ENCODE measurements around the gene SLC16A4.

SLC16A4 gene

DNA sequence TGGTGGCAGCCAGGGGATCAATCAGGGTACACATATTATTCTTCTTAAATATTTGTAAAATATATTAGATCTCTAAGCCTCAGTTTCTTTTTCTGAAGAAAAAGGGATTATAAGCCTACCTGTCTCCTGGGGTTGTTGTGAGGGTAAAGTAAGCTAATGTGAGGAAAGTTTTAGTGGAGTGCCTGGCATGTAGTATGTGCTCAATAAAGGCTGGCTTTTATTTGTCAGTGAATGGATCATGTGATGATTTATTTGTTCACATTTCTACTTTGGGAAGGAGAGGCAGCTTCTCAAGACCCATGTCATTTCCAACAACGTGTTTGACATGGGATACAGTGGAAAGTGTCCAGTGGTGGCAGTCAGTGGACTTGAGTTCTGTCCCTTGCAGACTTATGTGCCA, 64.0 kb downstream of the SLC16A4 start:
- H3K36me3 ChIP-seq (ENCODE audit: control insufficient read depth in 2 of 2, insufficient read depth in 2 of 2, low read length in 2 of 2), result no peaks in the 10 kb centered on the region
- no peak overlapping the region for H3K27ac ChIP-seq (ENCODE audit: low read length)
- H3K9ac ChIP-seq (ENCODE audit: low read length in 2 of 2), result no peak overlapping the region
- no peak overlapping the region for H3K4me3 ChIP-seq (ENCODE audit: low read length in 2 of 2)
- H3K9me3 ChIP-seq (ENCODE audit: control insufficient read depth in 2 of 2, low read length in 2 of 2), result no peaks in the 10 kb centered on the region
- H3K27me3 ChIP-seq (ENCODE audit: control insufficient read depth in 1 of 2, insufficient read depth in 2 of 2, low read length in 2 of 2), result no peaks in the 10 kb centered on the region
- no peaks in the 10 kb centered on the region for H3K4me1 ChIP-seq (ENCODE audit: control insufficient read depth, insufficient read depth, low read length)

DNA sequence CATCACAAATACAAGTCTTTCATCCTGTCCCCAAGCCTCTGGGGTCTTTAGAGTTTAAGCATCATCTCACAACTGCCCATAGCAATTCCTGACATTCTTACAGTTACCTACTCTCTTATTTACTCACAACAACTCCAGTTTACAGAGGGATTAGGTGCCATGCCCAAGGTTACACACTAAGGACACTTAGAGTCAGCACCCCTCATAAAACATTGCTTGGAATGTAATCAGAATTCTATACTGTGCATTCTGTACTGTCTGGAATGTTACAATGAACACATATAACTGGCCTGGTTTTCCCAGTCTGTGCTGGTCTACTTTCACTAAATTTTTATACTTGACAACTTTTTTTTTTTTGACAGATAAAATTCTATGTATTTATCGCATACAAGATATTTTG, 66.2 kb downstream of the SLC16A4 start:
- no peaks in the 10 kb centered on the region for H3K9me3 ChIP-seq (ENCODE audit: control insufficient read depth in 2 of 2, low read length in 2 of 2)
- no peak overlapping the region for H3K27ac ChIP-seq (ENCODE audit: low read length)
- no peak overlapping the region for H3K9ac ChIP-seq (ENCODE audit: low read length in 2 of 2)
- H3K27me3 ChIP-seq (ENCODE audit: control insufficient read depth in 1 of 2, insufficient read depth in 2 of 2, low read length in 2 of 2), result no peaks in the 10 kb centered on the region
- no peaks in the 10 kb centered on the region for H3K4me1 ChIP-seq (ENCODE audit: control insufficient read depth, insufficient read depth, low read length)
- no peaks in the 10 kb centered on the region for H3K36me3 ChIP-seq (ENCODE audit: control insufficient read depth in 2 of 2, insufficient read depth in 2 of 2, low read length in 2 of 2)
- H3K4me3 ChIP-seq (ENCODE audit: low read length in 2 of 2), result no peak overlapping the region

DNA sequence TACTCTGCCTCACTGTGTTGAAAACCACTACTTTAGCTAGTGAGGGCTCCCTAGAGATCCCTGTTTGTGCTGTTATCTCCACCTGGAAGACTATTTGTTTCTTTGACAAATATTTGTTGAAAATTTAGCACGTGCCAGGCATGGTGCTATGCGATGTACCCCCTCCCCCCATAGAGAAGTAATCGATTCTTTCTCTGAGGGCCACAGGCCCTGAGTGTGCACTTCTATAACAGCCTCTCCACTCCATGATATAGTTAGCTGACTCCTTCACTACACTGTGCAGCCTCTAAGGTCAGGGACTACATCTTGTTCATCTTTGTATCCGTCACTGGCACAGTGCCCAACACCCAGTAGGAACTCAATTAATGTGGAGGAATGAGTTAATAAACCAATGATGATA, 69.0 kb downstream of the SLC16A4 start:
- no peaks in the 10 kb centered on the region for H3K4me1 ChIP-seq (ENCODE audit: control insufficient read depth, insufficient read depth, low read length)
- no peaks in the 10 kb centered on the region for H3K36me3 ChIP-seq (ENCODE audit: control insufficient read depth in 2 of 2, insufficient read depth in 2 of 2, low read length in 2 of 2)
- no peak overlapping the region for H3K9ac ChIP-seq (ENCODE audit: low read length in 2 of 2)
- no peak overlapping the region for H3K27ac ChIP-seq (ENCODE audit: low read length)
- H3K27me3 ChIP-seq (ENCODE audit: control insufficient read depth in 1 of 2, insufficient read depth in 2 of 2, low read length in 2 of 2), result no peaks in the 10 kb centered on the region
- H3K4me3 ChIP-seq (ENCODE audit: low read length in 2 of 2), result no peak overlapping the region
- H3K9me3 ChIP-seq (ENCODE audit: control insufficient read depth in 2 of 2, low read length in 2 of 2), result no peaks in the 10 kb centered on the region

DNA sequence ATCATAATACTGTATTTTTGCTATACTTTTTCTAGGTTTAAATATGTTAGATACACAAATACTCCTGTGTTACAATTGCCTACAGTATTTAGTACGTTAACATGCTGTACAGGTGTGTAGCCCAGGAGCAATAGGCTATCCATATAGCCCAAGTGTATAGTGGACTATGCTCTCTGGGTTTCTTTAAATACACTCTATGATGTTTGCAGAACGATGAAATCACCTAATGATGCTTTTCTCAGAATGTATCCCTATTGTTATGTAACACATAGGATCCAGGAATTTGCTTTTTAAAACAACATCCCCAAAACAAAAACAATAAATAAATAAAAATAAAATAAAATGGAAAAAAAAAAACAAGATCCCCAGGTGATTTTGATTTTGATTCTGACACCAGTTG, 69.8 kb downstream of the SLC16A4 start:
- Histone ChIP-seq H3K36me3 (ENCODE audit: control insufficient read depth in 2 of 2, insufficient read depth in 2 of 2, low read length in 2 of 2) (no peaks in the 10 kb centered on the region), H3K27ac (ENCODE audit: low read length) (no peak overlapping the region), H3K4me1 (ENCODE audit: control insufficient read depth, insufficient read depth, low read length) (no peaks in the 10 kb centered on the region), H3K9ac (ENCODE audit: low read length in 2 of 2) (no peak overlapping the region), H3K4me3 (ENCODE audit: low read length in 2 of 2) (no peak overlapping the region), H3K9me3 (ENCODE audit: control insufficient read depth in 2 of 2, low read length in 2 of 2) (no peaks in the 10 kb centered on the region), H3K27me3 (ENCODE audit: control insufficient read depth in 1 of 2, insufficient read depth in 2 of 2, low read length in 2 of 2) (no peaks in the 10 kb centered on the region)

DNA sequence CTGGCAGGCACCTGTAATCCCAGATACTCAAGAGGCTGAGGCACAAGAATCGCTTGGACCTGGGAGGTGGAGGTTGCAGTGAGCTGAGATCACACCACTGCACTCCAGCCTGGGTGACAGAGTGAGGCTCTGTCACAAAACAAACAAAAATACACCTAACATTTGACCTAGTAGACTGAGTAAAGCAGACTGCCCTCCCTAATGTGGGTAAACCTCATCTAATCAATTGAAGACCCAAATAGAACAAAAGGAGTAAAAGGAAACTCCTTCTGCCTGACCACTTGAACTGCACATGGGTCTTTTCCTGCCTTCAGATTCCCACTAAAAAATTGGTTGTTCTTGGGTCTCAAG, 70.7 kb downstream of the SLC16A4 start:
- Histone ChIP-seq H3K4me1 (ENCODE audit: control insufficient read depth, insufficient read depth, low read length) (no peaks in the 10 kb centered on the region), H3K36me3 (ENCODE audit: control insufficient read depth in 2 of 2, insufficient read depth in 2 of 2, low read length in 2 of 2) (no peaks in the 10 kb centered on the region), H3K9me3 (ENCODE audit: control insufficient read depth in 2 of 2, low read length in 2 of 2) (no peaks in the 10 kb centered on the region), H3K27ac (ENCODE audit: low read length) (no peak overlapping the region), H3K9ac (ENCODE audit: low read length in 2 of 2) (no peak overlapping the region), H3K4me3 (ENCODE audit: low read length in 2 of 2) (no peak overlapping the region), H3K27me3 (ENCODE audit: control insufficient read depth in 1 of 2, insufficient read depth in 2 of 2, low read length in 2 of 2) (no peaks in the 10 kb centered on the region)

DNA sequence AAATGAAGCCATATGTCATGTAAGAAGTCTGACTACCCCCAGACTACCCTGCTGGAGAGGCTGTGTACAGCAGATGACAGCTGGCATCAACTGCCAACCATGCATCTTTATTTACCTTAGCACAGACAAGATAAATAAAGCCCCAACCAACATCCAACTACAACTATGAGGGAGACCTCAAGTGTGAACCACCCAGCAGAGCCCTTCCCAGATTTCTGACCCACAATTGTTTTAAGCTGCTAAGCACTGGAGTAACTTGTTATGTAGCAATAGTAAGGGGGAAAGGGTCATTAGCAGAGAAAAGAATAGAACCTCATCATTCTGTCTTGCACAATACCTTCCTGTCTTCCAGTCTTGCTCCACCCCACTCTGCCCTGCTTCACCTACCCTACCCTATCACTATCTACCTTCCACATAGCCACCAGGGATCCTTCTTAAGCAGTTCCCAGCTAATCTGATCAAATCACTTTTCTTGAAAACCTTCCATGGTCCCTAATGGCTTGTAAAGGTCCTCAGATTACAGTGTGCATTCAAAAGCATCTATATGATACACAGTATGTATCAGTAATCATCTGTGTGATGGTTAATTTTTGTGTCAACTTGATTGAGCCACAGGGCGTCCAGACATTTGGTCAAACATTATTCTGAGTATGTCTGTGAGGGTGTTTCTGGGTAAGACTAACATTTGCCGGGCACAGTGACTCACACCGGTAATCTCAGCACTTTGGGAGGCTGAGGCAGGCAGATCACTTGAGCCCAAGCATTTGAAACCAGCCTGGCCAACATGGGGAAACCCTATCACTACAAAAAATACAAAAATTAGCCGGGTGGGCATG, 71.3 kb downstream of the SLC16A4 start:
- Histone ChIP-seq H3K4me3 (ENCODE audit: low read length in 2 of 2) (no peak overlapping the region), H3K4me1 (ENCODE audit: control insufficient read depth, insufficient read depth, low read length) (no peaks in the 10 kb centered on the region), H3K36me3 (ENCODE audit: control insufficient read depth in 2 of 2, insufficient read depth in 2 of 2, low read length in 2 of 2) (no peaks in the 10 kb centered on the region), H3K9ac (ENCODE audit: low read length in 2 of 2) (no peak overlapping the region), H3K27me3 (ENCODE audit: control insufficient read depth in 1 of 2, insufficient read depth in 2 of 2, low read length in 2 of 2) (no peaks in the 10 kb centered on the region), H3K27ac (ENCODE audit: low read length) (no peak overlapping the region), H3K9me3 (ENCODE audit: control insufficient read depth in 2 of 2, low read length in 2 of 2) (no peaks in the 10 kb centered on the region)

DNA sequence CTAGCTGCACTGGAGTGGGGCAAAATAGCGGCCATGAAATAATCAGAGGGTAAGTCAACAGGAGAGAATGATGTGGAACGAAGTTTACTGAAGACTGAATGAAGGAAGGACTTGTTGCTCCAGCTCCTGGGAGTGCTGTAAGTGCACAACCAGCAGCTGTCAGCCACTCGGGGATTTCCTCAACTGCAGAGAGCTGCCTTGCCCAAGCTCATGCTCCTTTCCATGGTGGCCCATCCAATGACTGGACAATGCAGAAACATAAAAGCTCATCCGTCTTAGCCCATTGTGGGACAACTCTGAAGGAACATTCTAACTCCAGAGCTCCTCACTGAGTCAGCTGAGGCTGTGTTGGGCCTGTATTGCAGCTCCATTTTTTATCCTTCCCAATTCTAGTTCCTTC, 72.8 kb downstream of the SLC16A4 start:
- Histone ChIP-seq H3K27ac (ENCODE audit: low read length) (no peak overlapping the region), H3K9me3 (ENCODE audit: control insufficient read depth in 2 of 2, low read length in 2 of 2) (no peaks in the 10 kb centered on the region), H3K36me3 (ENCODE audit: control insufficient read depth in 2 of 2, insufficient read depth in 2 of 2, low read length in 2 of 2) (no peaks in the 10 kb centered on the region), H3K27me3 (ENCODE audit: control insufficient read depth in 1 of 2, insufficient read depth in 2 of 2, low read length in 2 of 2) (no peaks in the 10 kb centered on the region), H3K4me1 (ENCODE audit: control insufficient read depth, insufficient read depth, low read length) (no peaks in the 10 kb centered on the region), H3K4me3 (ENCODE audit: low read length in 2 of 2) (no peak overlapping the region), H3K9ac (ENCODE audit: low read length in 2 of 2) (no peak overlapping the region)

DNA sequence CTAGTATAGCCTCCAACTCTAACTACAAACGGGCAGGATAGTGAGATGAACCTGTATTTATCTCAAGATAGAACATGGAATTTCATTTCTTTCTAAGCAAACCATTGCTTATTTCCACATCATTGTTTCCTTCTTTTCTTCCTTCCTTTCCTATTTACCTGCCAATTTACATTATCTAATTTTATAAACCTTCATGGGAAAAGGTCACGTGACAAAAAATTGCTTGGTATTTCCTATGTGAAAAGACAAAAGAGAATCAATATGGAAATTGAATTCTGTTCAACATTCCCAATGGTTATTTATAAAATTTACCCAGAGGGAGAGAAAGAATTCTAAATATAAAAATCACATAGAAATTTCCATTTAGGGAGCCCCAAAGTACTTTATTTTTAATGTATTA, 74.1 kb downstream of the SLC16A4 start:
- Histone ChIP-seq H3K9ac (ENCODE audit: low read length in 2 of 2) (no peak overlapping the region), H3K27me3 (ENCODE audit: control insufficient read depth in 1 of 2, insufficient read depth in 2 of 2, low read length in 2 of 2) (no peaks in the 10 kb centered on the region), H3K4me1 (ENCODE audit: control insufficient read depth, insufficient read depth, low read length) (peaks cover 8% of the 10 kb centered on the region), H3K4me3 (ENCODE audit: low read length in 2 of 2) (no peak overlapping the region), H3K36me3 (ENCODE audit: control insufficient read depth in 2 of 2, insufficient read depth in 2 of 2, low read length in 2 of 2) (no peaks in the 10 kb centered on the region), H3K9me3 (ENCODE audit: control insufficient read depth in 2 of 2, low read length in 2 of 2) (no peaks in the 10 kb centered on the region), H3K27ac (ENCODE audit: low read length) (no peak overlapping the region)

Measured in stomach smooth muscle (tissue), 2 donors.